Esophagus muscularis mucosa (tissue), 4 donors: ENCODE measurements around the gene KIF2C. TPM values are rescaled to one million over a fixed set of nuclear protein-coding genes. Genes with fewer than 3 reads are reported as not detected.
"Not testable (repeated sequence)": the region's sequence is repeated elsewhere in the genome, so short reads cannot be mapped to it uniquely, and the experiment has no call there.

ENCODE experiments used
- DNase-seq: peaks from one replicate; pipeline ENCODE4 v3.0.0-alpha.2; 2017; ENCODE audit errors: extremely low spot score
- H3K27ac ChIP-seq, 4 donors: fragments of 200-600 bp; sonication (generic); replicated peaks in 1 of 4; 1 replicate in 3 of 4; 2 replicates in 1 of 4; pipeline ENCODE4 v1.5.1; 2016 to 2019; ENCODE audit warnings: mild to moderate bottlenecking in 1 of 4
- H3K27me3 ChIP-seq, 4 donors: fragments of 200-600 bp; sonication (generic); one replicate each; pipeline versions ENCODE4 v1.5.1 to v1.6.0; 2016 to 2019
- H3K36me3 ChIP-seq, 4 donors: fragments of 200-600 bp; sonication (generic); one replicate each; pipeline ENCODE4 v1.5.1; 2016 to 2019
- H3K4me1 ChIP-seq, 4 donors: fragments of 200-600 bp; sonication (generic); one replicate each; pipeline ENCODE4 v1.5.1; 2016 to 2019
- H3K4me3 ChIP-seq, 4 donors: fragments of 200-600 bp; sonication (generic); 1 replicate in 2 of 4; 2 replicates in 2 of 4; pipeline ENCODE4 v1.5.1; 2016 to 2019; ENCODE audit warnings: mild to moderate bottlenecking in 4 of 4, moderate library complexity in 1 of 4
- H3K9me3 ChIP-seq, 4 donors: fragments of 200-600 bp; sonication (generic); 1 replicate in 3 of 4; 2 replicates in 1 of 4; pipeline ENCODE4 v1.5.1; 2016 to 2019
- EP300 ChIP-seq: sonication (generic); formaldehyde crosslinking; IDR thresholded peaks from one replicate; pipeline ENCODE4 v1.6.1; 2017; ENCODE audit warnings: antibody characterized with exemption
- POLR2A ChIP-seq: fragments of 450-650 bp; IDR thresholded peaks from one replicate; pipeline ENCODE4 v1.6.1; 2017; ENCODE audit warnings: antibody characterized with exemption, moderate library complexity, mild to moderate bottlenecking, low read depth
- POLR2AphosphoS5 ChIP-seq, 2 donors: sonication (generic); formaldehyde crosslinking; IDR thresholded peaks; one replicate each; pipeline ENCODE4 v1.6.1; 2017; ENCODE audit warnings: antibody characterized with exemption in 2 of 2
- WGBS: methylation state at CpG from one replicate; pipeline ENCODE4 v1.1.5; 2018; 5-methylcytosine and 5-hydroxymethylcytosine counted together
- intact Hi-C: fragments of 100-400 bp; cut with DNase I; formaldehyde crosslinking; loops from one replicate; pipeline ENCODE4 v1.15.1; 2023
- total RNA-seq, 4 donors: library from RNA; depleted of rRNA; stranded (reverse); fragments of >200 nt; gene quantifications; one replicate each; pipeline versions ENCODE4 v1.1.0 to v1.2.1, GENCODE V29; 2016
- TF ChIP-seq, protein P1 (sequence below), 3 experiments: fragments of 200-600 bp in 2 of 3; fragments of 450-650 bp in 1 of 3; sonication (generic) in 2 of 3; IDR thresholded peaks; one replicate each; pipeline ENCODE4 v1.5.1; 2017 to 2019; ENCODE audit warnings: antibody characterized with exemption in 3 of 3, mild to moderate bottlenecking in 2 of 3, moderate library complexity in 1 of 3

Gene KIF2C
- total RNA-seq, 4 donors from 2014 or later: 0.17 to 1.2 (median 0.96) TPM

DNA sequence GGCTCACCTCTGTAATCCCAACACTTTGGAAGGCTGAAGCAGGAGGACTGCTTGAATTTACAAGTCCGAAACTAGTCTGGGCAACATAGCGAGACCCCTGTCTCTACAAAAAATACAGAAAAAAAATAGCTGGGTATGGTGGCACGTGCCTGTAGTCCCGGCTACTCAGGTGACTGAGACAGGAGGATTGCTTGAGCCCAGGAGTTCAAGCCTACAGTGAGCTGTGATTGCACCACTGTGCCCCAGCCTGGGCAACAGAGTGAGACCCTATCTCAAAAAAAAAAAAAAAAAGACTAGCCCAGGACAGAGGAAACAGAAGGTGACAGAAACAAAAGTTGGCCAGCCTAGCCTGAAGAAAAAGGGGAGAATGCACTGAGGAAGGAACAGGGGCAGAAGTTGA, 44.0 kb upstream of the KIF2C start:
- no peak overlapping the region for H3K4me3 ChIP-seq
- H3K27ac ChIP-seq: no peak overlapping the region
- no peaks in the 10 kb centered on the region for H3K4me1 ChIP-seq
- no peak for DNase-seq
- H3K36me3 ChIP-seq: no peaks in the 10 kb centered on the region
- H3K27me3 ChIP-seq: no peaks in the 10 kb centered on the region
- 94% methylated on average over 4 of the region's 4 CpGs for WGBS
- H3K9me3 ChIP-seq: no peaks in the 10 kb centered on the region
- intact Hi-C loops: no loop called here
- TF ChIP-seq POLR2A (no peak), EP300 (no peak), POLR2AphosphoS5 (IDR thresholded peaks at IDR 0.05) (no peak)
- TF ChIP-seq, protein P1, sequence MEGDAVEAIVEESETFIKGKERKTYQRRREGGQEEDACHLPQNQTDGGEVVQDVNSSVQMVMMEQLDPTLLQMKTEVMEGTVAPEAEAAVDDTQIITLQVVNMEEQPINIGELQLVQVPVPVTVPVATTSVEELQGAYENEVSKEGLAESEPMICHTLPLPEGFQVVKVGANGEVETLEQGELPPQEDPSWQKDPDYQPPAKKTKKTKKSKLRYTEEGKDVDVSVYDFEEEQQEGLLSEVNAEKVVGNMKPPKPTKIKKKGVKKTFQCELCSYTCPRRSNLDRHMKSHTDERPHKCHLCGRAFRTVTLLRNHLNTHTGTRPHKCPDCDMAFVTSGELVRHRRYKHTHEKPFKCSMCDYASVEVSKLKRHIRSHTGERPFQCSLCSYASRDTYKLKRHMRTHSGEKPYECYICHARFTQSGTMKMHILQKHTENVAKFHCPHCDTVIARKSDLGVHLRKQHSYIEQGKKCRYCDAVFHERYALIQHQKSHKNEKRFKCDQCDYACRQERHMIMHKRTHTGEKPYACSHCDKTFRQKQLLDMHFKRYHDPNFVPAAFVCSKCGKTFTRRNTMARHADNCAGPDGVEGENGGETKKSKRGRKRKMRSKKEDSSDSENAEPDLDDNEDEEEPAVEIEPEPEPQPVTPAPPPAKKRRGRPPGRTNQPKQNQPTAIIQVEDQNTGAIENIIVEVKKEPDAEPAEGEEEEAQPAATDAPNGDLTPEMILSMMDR (IDR thresholded peaks at IDR 0.05): no peak

- no peak overlapping the region for H3K27ac ChIP-seq
- no peaks in the 10 kb centered on the region for H3K36me3 ChIP-seq
- TF ChIP-seq POLR2A: no peak
- TF ChIP-seq POLR2AphosphoS5 (IDR thresholded peaks at IDR 0.05): no peak
- TF ChIP-seq, protein P1 (IDR thresholded peaks at IDR 0.05): no peak
- no peak for TF ChIP-seq EP300
- no peaks in the 10 kb centered on the region for H3K4me1 ChIP-seq
- no peak overlapping the region for H3K4me3 ChIP-seq
- no peaks in the 10 kb centered on the region for H3K27me3 ChIP-seq
- DNase-seq: no peak
- intact Hi-C loops: no loop called here
- H3K9me3 ChIP-seq: no peaks in the 10 kb centered on the region
- 85% methylated on average over 3 of the region's 3 CpGs for WGBS
Measured at GRCh38 chr1:44696101-44696500, 43.5 kb upstream of the KIF2C start.

GRCh38 chr1:44696789-44697345, 42.8 kb upstream of the KIF2C start:
- H3K27me3 ChIP-seq: no peaks in the 10 kb centered on the region
- H3K4me3 ChIP-seq: no peak overlapping the region
- no peaks in the 10 kb centered on the region for H3K36me3 ChIP-seq
- H3K9me3 ChIP-seq: no peaks in the 10 kb centered on the region
- H3K4me1 ChIP-seq: no peaks in the 10 kb centered on the region
- WGBS: 76% methylated on average over 7 of the region's 7 CpGs
- DNase-seq: no peak
- H3K27ac ChIP-seq: no peak overlapping the region
- intact Hi-C loops: no loop called here
- TF ChIP-seq, protein P1 (IDR thresholded peaks at IDR 0.05): no peak
- TF ChIP-seq EP300 (no peak), POLR2A (no peak), POLR2AphosphoS5 (IDR thresholded peaks at IDR 0.05) (no peak)

GRCh38 chr1:44698138-44698537, 41.5 kb upstream of the KIF2C start:
- no peaks in the 10 kb centered on the region for H3K36me3 ChIP-seq
- WGBS: 82% methylated on average over 3 of the region's 3 CpGs
- intact Hi-C loops: no loop called here
- DNase-seq: no peak
- no peaks in the 10 kb centered on the region for H3K27me3 ChIP-seq
- H3K4me1 ChIP-seq: no peaks in the 10 kb centered on the region
- no peak overlapping the region for H3K27ac ChIP-seq
- no peaks in the 10 kb centered on the region for H3K9me3 ChIP-seq
- no peak overlapping the region for H3K4me3 ChIP-seq
- TF ChIP-seq EP300 (no peak), POLR2A (no peak), POLR2AphosphoS5 (IDR thresholded peaks at IDR 0.05) (no peak)
- TF ChIP-seq, protein P1 (IDR thresholded peaks at IDR 0.05): no peak

GRCh38 chr1:44699375-44699774, 40.3 kb upstream of the KIF2C start:
- H3K27ac ChIP-seq, H3K4me3 ChIP-seq, DNase-seq, intact Hi-C loops, H3K36me3 ChIP-seq, H3K4me1 ChIP-seq, H3K27me3 ChIP-seq, H3K9me3 ChIP-seq: not testable (repeated sequence)
- 97% methylated on average over 9 of the region's 9 CpGs for WGBS
